Activated T-helper 1 cell treated with Interleukin-2 at 50 U/mL for 16 hours (primary cell): ENCODE results near the gene TOMM40.
A peak's percentile ranks its signal among the peaks of the same experiment; 100 is the strongest.
"Not testable (repeated sequence)": the region's sequence is repeated elsewhere in the genome, so short reads cannot be mapped to it uniquely, and the experiment has no call there.

ENCODE experiments used
- DNase-seq: peaks from one replicate; pipeline ENCODE4 v3.0.0-alpha.2; 2020; ENCODE audit warnings: low read depth

The TOMM40 gene

DNA sequence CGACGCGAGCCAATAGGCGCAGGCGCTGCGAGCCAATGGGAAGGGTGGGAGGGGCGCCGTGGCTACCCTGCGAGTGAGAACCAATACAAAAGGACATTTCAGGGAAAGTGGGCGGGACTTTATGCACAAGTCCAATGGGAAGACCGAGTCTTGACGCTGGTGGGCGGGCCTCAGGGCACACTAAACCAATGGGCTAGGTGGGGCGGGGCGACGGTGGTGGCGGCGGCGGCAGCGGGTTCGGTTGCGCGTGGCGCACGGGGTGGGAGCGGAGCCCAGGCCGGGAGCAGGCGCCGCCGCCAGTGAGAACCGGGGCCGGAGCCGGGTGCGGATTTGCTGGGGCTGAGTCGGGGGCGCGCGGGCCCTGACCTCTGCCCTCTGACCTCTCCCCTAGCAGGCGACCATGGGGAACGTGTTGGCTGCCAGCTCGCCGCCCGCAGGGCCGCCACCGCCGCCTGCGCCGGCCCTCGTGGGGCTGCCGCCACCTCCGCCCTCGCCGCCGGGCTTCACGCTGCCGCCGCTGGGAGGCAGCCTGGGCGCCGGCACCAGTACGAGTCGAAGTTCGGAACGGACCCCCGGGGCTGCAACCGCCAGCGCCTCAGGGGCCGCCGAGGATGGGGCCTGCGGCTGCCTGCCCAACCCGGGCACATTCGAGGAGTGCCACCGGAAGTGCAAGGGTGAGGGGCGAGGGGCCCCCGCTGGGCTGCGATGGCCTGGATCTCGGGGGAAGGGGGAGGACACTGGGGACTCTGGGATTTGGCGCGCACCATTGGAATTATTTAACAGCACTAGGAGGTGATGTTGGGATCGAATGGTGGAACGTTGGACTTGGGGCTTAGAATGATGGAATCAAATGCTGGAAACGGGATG lies at the start of gene TOMM40:
TSS of gene TOMM40 (plus strand) at position 239 of the 867 bp plus-strand sequence. CDS start at position 401, 162 bp downstream.
- peak; percentile 100 for DNase-seq

- no peak for DNase-seq
These were observed 45.8 kb upstream of the TOMM40 start for GRCh38 chr19:44845286-44845611.

GRCh38 chr19:44845612-44846454 lies 45.2 kb upstream of the TOMM40 start, which contains the start of gene NECTIN2:
TSS of gene NECTIN2 (plus strand) at chr19:44846297. CDS start at chr19:44846526, 229 bp downstream.
- DNase-seq, result peak; percentile 37

- no peak for DNase-seq
These were observed 44.5 kb upstream of the TOMM40 start for GRCh38 chr19:44846455-44847143.

GRCh38 chr19:44847144-44848035 lies 43.7 kb upstream of the TOMM40 start:
- DNase-seq, result no peak

DNA sequence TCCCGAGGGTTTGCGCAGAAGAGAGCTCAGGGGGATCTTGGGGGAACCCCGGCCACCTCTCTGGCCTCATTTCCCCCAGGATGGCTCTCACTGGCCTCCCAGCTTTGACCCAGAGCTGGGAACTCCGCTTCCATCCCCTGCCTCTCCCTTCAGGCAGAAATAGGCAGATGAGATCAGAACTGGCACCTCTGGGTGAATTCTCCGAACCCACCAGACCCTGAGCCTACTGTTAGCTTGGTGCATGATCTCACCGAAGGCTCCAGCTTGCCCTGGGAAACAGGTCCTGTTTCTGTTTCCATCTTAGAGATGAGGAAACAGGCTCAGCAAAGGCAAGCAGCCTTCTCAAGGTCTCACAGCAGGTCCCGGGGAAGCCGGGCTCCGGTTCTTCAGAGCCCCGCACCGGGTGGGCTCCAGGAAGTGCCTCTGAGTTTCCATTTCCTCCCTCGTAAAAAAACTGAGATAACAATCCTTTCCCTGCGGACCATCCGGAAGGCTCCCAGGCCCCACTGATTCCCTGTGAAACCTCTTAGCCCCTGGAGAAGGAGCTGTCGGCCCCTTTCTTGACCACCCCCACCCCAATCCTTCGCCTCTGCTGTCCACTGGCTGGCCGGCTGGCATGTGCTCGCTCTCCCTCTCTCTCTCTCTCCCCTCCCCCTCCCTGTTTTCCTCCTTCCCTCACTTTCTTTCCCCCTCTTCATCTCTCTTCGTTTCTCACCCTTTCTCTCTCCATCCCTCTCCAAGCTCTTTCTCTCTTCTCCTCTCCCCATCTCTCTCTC lies 42.8 kb upstream of the TOMM40 start:
- DNase-seq, result no peak

- no peak for DNase-seq
These were observed 42.1 kb upstream of the TOMM40 start for GRCh38 chr19:44848812-44849447.

DNA sequence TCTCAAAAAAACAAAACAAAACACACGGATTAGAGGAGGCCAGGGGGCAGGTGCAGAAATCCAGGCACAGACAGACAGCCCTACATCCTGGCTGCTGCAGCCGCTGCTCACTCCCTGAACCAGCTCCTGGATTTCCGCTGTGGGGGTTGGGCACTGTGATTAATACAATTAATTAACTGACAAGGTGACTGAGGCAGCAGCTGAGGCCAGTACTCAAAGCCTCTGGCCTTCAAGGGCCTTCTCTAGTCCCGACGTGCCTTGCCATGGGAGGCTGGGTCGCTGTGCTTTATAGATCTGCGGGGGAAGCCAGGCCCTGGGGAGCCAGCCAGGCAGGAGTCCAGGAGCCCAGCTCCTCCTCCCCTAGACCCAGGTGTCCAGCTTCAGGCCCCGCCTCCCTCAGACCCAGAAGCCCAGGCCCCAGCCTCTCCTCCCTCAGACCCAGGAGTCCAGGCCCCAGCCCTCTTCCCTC lies 40.4 kb upstream of the TOMM40 start:
- no peak for DNase-seq

DNA sequence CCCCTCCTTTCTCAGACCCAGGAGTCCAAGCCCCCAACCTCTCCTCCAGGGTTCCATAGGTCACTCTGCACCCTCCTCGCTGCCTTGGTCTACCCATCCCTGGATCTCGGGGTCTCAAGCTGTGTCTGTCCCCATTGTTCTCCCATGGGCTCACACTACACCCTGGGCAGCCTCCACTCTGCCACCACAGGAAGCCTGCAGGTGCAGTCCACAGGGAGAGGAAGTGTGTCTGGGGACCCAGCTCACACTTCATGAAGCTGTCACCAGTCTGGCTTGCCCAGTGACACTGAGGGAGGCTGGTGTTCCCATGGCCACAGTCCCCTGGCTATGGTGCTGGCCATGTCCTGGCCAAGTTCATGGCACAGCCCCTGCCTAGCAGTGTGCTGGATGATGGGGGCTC lies 39.6 kb upstream of the TOMM40 start:
- DNase-seq, result no peak

- DNase-seq, result no peak
These were observed 35.4 kb upstream of the TOMM40 start for GRCh38 chr19:44855606-44856005.

- no peak for DNase-seq
These were observed 34.5 kb upstream of the TOMM40 start for GRCh38 chr19:44856421-44857083.

DNA sequence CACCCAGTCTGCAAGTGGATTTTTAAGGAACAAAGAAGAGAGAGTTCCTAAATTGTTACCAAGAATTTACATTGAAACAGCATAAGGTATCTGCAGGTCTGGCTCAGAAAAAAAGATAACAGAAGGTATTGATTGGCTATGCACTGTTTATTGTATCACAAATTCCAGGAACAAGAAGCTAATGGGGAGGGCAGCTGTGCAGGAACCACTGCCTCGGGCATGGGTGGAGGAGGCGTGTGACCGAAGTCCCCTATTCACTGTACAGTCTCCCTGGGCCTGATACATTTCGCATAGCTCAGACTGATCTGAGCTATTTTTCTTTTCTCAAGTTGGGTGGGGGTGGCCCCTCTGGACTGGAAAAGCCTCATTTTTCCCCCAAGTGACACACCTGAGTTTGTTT lies 33.2 kb upstream of the TOMM40 start:
- no peak for DNase-seq

GRCh38 chr19:44861576-44861975 lies 29.5 kb upstream of the TOMM40 start:
- not testable (repeated sequence) for DNase-seq

- DNase-seq, result no peak
These were observed 27.1 kb upstream of the TOMM40 start for GRCh38 chr19:44863990-44864389.

GRCh38 chr19:44865196-44865767 lies 25.8 kb upstream of the TOMM40 start:
- no peak for DNase-seq

DNA sequence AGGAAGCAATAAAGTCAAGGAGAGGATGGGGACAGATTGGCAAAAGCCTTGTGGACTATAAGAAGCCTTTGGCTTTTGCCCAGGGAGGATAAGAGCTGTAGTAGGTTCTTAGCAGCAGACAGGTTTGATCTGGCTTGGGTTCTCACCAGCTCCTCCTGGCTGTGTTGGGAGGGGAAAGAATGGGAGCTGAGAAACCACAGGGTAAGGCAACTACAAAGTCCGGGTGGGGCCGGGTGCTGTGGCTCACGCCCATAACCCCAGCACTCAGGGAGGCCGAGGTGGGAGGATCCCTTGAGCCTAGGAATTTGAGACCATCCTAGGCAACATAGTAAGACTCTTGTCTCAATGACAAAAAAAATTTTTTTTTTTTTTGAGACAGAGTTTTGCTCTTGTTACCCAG lies 24.4 kb upstream of the TOMM40 start:
- DNase-seq, result no peak

DNA sequence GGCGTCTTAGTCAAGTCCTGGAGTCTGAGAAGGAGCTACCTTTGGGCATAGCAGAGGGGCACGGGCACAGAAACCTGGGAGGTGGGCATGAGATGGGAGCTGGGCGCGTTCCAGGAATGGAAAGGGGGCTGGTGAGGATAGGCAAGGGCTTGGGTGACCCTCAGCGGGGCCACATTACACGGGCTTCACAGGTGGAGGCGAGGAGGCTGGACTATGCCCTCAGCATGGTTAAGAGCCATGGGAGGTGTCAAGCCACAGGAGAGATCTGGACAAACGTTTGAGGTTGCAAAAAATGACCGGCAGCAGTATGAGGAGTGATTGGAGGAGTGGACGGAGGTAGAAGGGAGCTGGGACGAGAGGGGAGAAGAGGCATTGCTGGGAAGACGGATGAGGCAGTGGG lies 23.5 kb upstream of the TOMM40 start:
- DNase-seq, result no peak

- no peak for DNase-seq
These were observed 21.2 kb upstream of the TOMM40 start for GRCh38 chr19:44869733-44870470.
